Stimulated activated CD4-positive, alpha-beta T cell treated with anti-CD3 and anti-CD28 coated beads, Interleukin-2, amount 100 ng/mL, for 24 hours (primary cell): ENCODE results near the gene COL4A2.
A peak's percentile ranks its signal among the peaks of the same experiment; 100 is the strongest.
"Not testable (repeated sequence)": the region's sequence is repeated elsewhere in the genome, so short reads cannot be mapped to it uniquely, and the experiment has no call there.

Experiments used
- DNase-seq, 2 donors: peaks; one replicate each; pipeline ENCODE4 v3.0.0-alpha.2; 2020

The COL4A2 gene

GRCh38 chr13:110444226-110444653 is 137.2 kb downstream of the COL4A2 start:
- no peak for DNase-seq

- DNase-seq, result no peak
These were observed 138.1 kb downstream of the COL4A2 start for GRCh38 chr13:110445183-110445582.

GRCh38 chr13:110445722-110446574 is 138.9 kb downstream of the COL4A2 start:
- no peak for DNase-seq

GRCh38 chr13:110446575-110446890 is 139.4 kb downstream of the COL4A2 start:
- no peak for DNase-seq

- DNase-seq, result no peak
These were observed 140.0 kb downstream of the COL4A2 start for GRCh38 chr13:110447058-110447511.

- DNase-seq, result no peak
These were observed 140.7 kb downstream of the COL4A2 start for GRCh38 chr13:110447801-110448200.

GRCh38 chr13:110448230-110448629 is 141.1 kb downstream of the COL4A2 start:
- DNase-seq, result no peak

GRCh38 chr13:110448677-110449076 is 141.6 kb downstream of the COL4A2 start:
- no peak for DNase-seq

GRCh38 chr13:110449219-110450015 is 142.3 kb downstream of the COL4A2 start:
- DNase-seq, result no peak

GRCh38 chr13:110450016-110450900 is 143.2 kb downstream of the COL4A2 start:
- no peak for DNase-seq

- DNase-seq, result no peak
These were observed 144.1 kb downstream of the COL4A2 start for GRCh38 chr13:110450941-110451730.

GRCh38 chr13:110453091-110453490 is 146.0 kb downstream of the COL4A2 start:
- not testable (repeated sequence) for DNase-seq

GRCh38 chr13:110453797-110454196 is 146.7 kb downstream of the COL4A2 start:
- DNase-seq, result no peak

GRCh38 chr13:110454227-110454859 is 147.3 kb downstream of the COL4A2 start:
- no peak for DNase-seq

- no peak for DNase-seq
These were observed 147.9 kb downstream of the COL4A2 start for GRCh38 chr13:110454956-110455355.

GRCh38 chr13:110455444-110455843 is 148.4 kb downstream of the COL4A2 start:
- DNase-seq, result no peak

- peak; percentile 62 to 70 for DNase-seq
These were observed 148.9 kb downstream of the COL4A2 start for GRCh38 chr13:110455941-110456340.

- DNase-seq, result no peak
These were observed 149.5 kb downstream of the COL4A2 start for GRCh38 chr13:110456550-110456949.

- no peak for DNase-seq
These were observed 150.3 kb downstream of the COL4A2 start for GRCh38 chr13:110457361-110457760.

- DNase-seq, result no peak
These were observed 150.9 kb downstream of the COL4A2 start for GRCh38 chr13:110458017-110458416.

GRCh38 chr13:110458594-110459365 is 151.7 kb downstream of the COL4A2 start:
- DNase-seq, result no peak
